Adrenal gland (tissue), 12 donors: ENCODE data around the gene ERBB3. TPM values are rescaled to one million over a fixed set of nuclear protein-coding genes. Genes with fewer than 3 reads are reported as not detected.
A peak's percentile ranks its signal among the peaks of the same experiment; 100 is the strongest.
"Not testable (repeated sequence)": the region's sequence is repeated elsewhere in the genome, so short reads cannot be mapped to it uniquely, and the experiment has no call there.

Source experiments
- DNase-seq, 7 donors: peaks; one replicate each; pipeline ENCODE4 v3.0.0-alpha.2; 2019 to 2020
- H3K27ac ChIP-seq, 5 donors: fragments of 200-600 bp; sonication (generic) in 4 of 5; 1 replicate in 3 of 5; 2 replicates in 2 of 5; pipeline versions ENCODE4 v1.5.1 to v1.8.0; 2016 to 2020; ENCODE audit warnings: mild to moderate bottlenecking in 1 of 5
- H3K27me3 ChIP-seq: fragments of 200-600 bp; 2 replicates; pipeline ENCODE4 v1.8.0; 2021
- H3K36me3 ChIP-seq, 2 donors: fragments of 200-600 bp; replicated peaks in 1 of 2; 1 replicate in 1 of 2; 2 replicates in 1 of 2; pipeline versions ENCODE4 v1.5.1 to v1.8.0; 2018 to 2022
- H3K4me1 ChIP-seq, 2 donors: fragments of 200-600 bp; replicated peaks in 1 of 2; 1 replicate in 1 of 2; 2 replicates in 1 of 2; pipeline versions ENCODE4 v1.5.1 to v1.8.0; 2018 to 2021
- H3K4me3 ChIP-seq, 4 donors: fragments of 200-600 bp; sonication (generic) in 3 of 4; one replicate each; pipeline ENCODE4 v1.5.1; 2016 to 2018
- H3K9me3 ChIP-seq, 3 donors: fragments of 200-600 bp; sonication (generic) in 1 of 3; replicated peaks in 1 of 3; 1 replicate in 2 of 3; 2 replicates in 1 of 3; pipeline versions ENCODE4 v1.5.1 to v1.8.0; 2016 to 2021
- CTCF ChIP-seq, 6 experiments: fragments of 450-650 bp in 4 of 6; fragments of 200-600 bp in 2 of 6; sonication (generic) in 1 of 6; IDR thresholded peaks; 1 replicate in 5 of 6; 2 replicates in 1 of 6; pipeline versions ENCODE4 v1.5.1 to v1.8.0; 2016 to 2021; ENCODE audit warnings: antibody characterized with exemption in 6 of 6, mild to moderate bottlenecking in 2 of 6, moderate library complexity in 1 of 6
- POLR2A ChIP-seq, 2 donors: fragments of 450-650 bp; IDR thresholded peaks; one replicate each; pipeline ENCODE4 v1.6.1; 2017; ENCODE audit warnings: antibody characterized with exemption in 2 of 2, mild to moderate bottlenecking in 2 of 2, moderate library complexity in 1 of 2
- WGBS, 4 donors: extraction: QIAGEN DNeasy Blood & Tissue Kit in 2 of 4; methylation state at CpG; one replicate each; pipeline versions ENCODE4 v1.1.5 to v1.1.7; 2013 to 2017; 5-methylcytosine and 5-hydroxymethylcytosine counted together
- intact Hi-C, 2 donors: fragments of 100-400 bp; cut with DNase I; formaldehyde crosslinking; loops; one replicate each; pipeline versions ENCODE4 v1.14.1 to v1.15.0; 2022 to 2023
- polyA plus RNA-seq, 3 donors: library from polyadenylated mRNA; stranded (reverse); fragments of 200-250 nt in 2 of 3; fragments of 350-450 nt in 1 of 3; fragmentation: Illumina TruSeq in 1 of 3; extraction: RNeasy Lipid Tissue Mini Kit (QIAGEN cat#74804) in 1 of 3; gene quantifications; one replicate each; pipeline ENCODE4 v1.2.3, GENCODE V29; 2013 to 2014
- total RNA-seq, 9 donors: library from RNA; depleted of rRNA in 4 of 9; stranded (reverse); fragments of >200 nt in 4 of 9; fragments of 120-200 nt in 1 of 9; fragmentation: NEBNext Ultra II Directional in 1 of 9; extraction: Animal tissue kit (Norgen Biotek cat#: 25700) in 1 of 9; gene quantifications; one replicate each; pipeline versions ENCODE4 v1.1.0 to v1.2.4, GENCODE V29; 2013 to 2023
- donor health status: healthy with polysubstance abuse.
- donor health status: Bipolar disorder and iron deficiency.
- donor health status: DM: yes; HTN: yes; CAD: no.
- donor health status: DM: no; HTN: no; CAD: no.
- donor health status: DM: no; HTN: no; CAD: no.
- donor health status: DM: yes; HTN: yes; CAD: no.

The ERBB3 gene
- total and polyA plus RNA-seq, 12 donors, result 1.3 to 25.7 (median 1.9) TPM

GRCh38 chr12:56041552-56042429 is 38.2 kb upstream of the ERBB3 start, which contains the start of gene RPS26:
TSS of gene RPS26 (plus strand) at chr12:56041918. CDS start at chr12:56042167, 249 bp downstream.
- H3K9me3 ChIP-seq, result no peaks in the 10 kb centered on the region
- peak within 1 kb of the TSS; percentile 47 to 99 (median 94) for H3K27ac ChIP-seq
- H3K36me3 ChIP-seq, result peaks cover 0 to 32% of the 10 kb centered on the region in 2 donors
- peak; percentile 93 to 99 (median 98) for DNase-seq
- H3K27me3 ChIP-seq, result no peaks in the 10 kb centered on the region
- WGBS, 4 donors, result 0 to 1% (median 0%) methylated on average over 21 to 50 of the region's 50 CpGs
- intact Hi-C loops, result no loop called here
- H3K4me1 ChIP-seq, result peaks cover 12 to 20% of the 10 kb centered on the region in 2 donors
- TF ChIP-seq CTCF (IDR thresholded peaks at IDR 0.05) (peak; percentile 15 to 54 (median 31)), POLR2A (IDR thresholded peaks at IDR 0.05) (peak; percentile 95 to 97)
- peak within 1 kb of the TSS; percentile 25 to 97 (median 50) for H3K4me3 ChIP-seq

GRCh38 chr12:56042430-56042813 is 37.5 kb upstream of the ERBB3 start:
- H3K4me3 ChIP-seq, result peak overlapping the region; percentile 25 to 97 (median 50)
- intact Hi-C loops, H3K27me3 ChIP-seq, H3K9me3 ChIP-seq: not testable (repeated sequence)
- peaks cover 0 to 32% of the 10 kb centered on the region in 2 donors for H3K36me3 ChIP-seq
- 0 to 1% (median 1%) methylated on average over 13 to 19 of the region's 20 CpGs for WGBS, 4 donors
- peaks cover 12 to 20% of the 10 kb centered on the region in 2 donors for H3K4me1 ChIP-seq
- peak in 5 of 7 donors; percentile 46 to 68 (median 59) for DNase-seq
- peak overlapping the region; percentile 47 to 99 (median 94) for H3K27ac ChIP-seq

GRCh38 chr12:56042843-56043242 is 37.1 kb upstream of the ERBB3 start:
- TF ChIP-seq CTCF (IDR thresholded peaks at IDR 0.05) (no peak), POLR2A (IDR thresholded peaks at IDR 0.05) (no peak)
- peak overlapping the region; percentile 25 to 97 (median 50) for H3K4me3 ChIP-seq
- H3K27ac ChIP-seq, result peak overlapping the region in 4 of 5 donors; percentile 89 to 99 (median 94)
- intact Hi-C loops, result no loop called here
- peaks cover 12 to 20% of the 10 kb centered on the region in 2 donors for H3K4me1 ChIP-seq
- H3K9me3 ChIP-seq, result no peaks in the 10 kb centered on the region
- H3K36me3 ChIP-seq, result peaks cover 0 to 32% of the 10 kb centered on the region in 2 donors
- 20 to 30% (median 22%) methylated on average over 9 of the region's 9 CpGs for WGBS, 4 donors
- H3K27me3 ChIP-seq, result no peaks in the 10 kb centered on the region
- no peak for DNase-seq

GRCh38 chr12:56046027-56046780 is 33.8 kb upstream of the ERBB3 start:
- Histone ChIP-seq H3K27ac (peak overlapping the region in 2 of 5 donors; percentile 19 to 29), H3K9me3 (no peaks in the 10 kb centered on the region), H3K4me1 (peaks cover 9 to 16% of the 10 kb centered on the region in 2 donors), H3K4me3 (no peak overlapping the region), H3K27me3 (no peaks in the 10 kb centered on the region), H3K36me3 (peaks cover 0 to 32% of the 10 kb centered on the region in 2 donors)
- intact Hi-C loops, result no loop called here
- TF ChIP-seq CTCF (IDR thresholded peaks at IDR 0.05) (no peak), POLR2A (IDR thresholded peaks at IDR 0.05) (no peak)
- DNase-seq, result no peak
- 63 to 82% (median 75%) methylated on average over 7 to 9 of the region's 9 CpGs for WGBS, 4 donors
